ENCODE results near the gene HS6ST1.
A peak's percentile ranks its signal among the peaks of the same experiment; 100 is the strongest.

Gene HS6ST1

GRCh38 chr2:128237081-128237534, 81.6 kb downstream of the HS6ST1 start:
- no peak overlapping the region for H3K4me3 ChIP-seq (replicated peaks; ENCODE audit: low read depth, low read length)
- no peak for DNase-seq (ENCODE audit: extremely low read depth, low read depth)
- TF ChIP-seq CTCF (IDR thresholded peaks at IDR 0.05; ENCODE audit: low read depth, low read length, missing control alignments), result no peak

GRCh38 chr2:128236491-128237035, 82.1 kb downstream of the HS6ST1 start:
- H3K4me3 ChIP-seq (replicated peaks; ENCODE audit: low read depth, low read length), result no peak overlapping the region
- no peak for TF ChIP-seq CTCF (IDR thresholded peaks at IDR 0.05; ENCODE audit: low read depth, low read length, missing control alignments)
- no peak for DNase-seq (ENCODE audit: extremely low read depth, low read depth)

GRCh38 chr2:128235581-128235980, 83.1 kb downstream of the HS6ST1 start:
- H3K4me3 ChIP-seq (replicated peaks; ENCODE audit: low read depth, low read length), result no peak overlapping the region
- DNase-seq (ENCODE audit: extremely low read depth, low read depth), result no peak
- TF ChIP-seq CTCF (IDR thresholded peaks at IDR 0.05; ENCODE audit: low read depth, low read length, missing control alignments), result no peak

- no peak for DNase-seq (ENCODE audit: extremely low read depth, low read depth)
- no peak overlapping the region for H3K4me3 ChIP-seq (replicated peaks; ENCODE audit: low read depth, low read length)
- TF ChIP-seq CTCF (IDR thresholded peaks at IDR 0.05; ENCODE audit: low read depth, low read length, missing control alignments), result no peak
These were observed 84.1 kb downstream of the HS6ST1 start for GRCh38 chr2:128234613-128235012.

- peak overlapping the region; percentile 59 for H3K4me3 ChIP-seq (replicated peaks; ENCODE audit: low read depth, low read length)
- DNase-seq (ENCODE audit: extremely low read depth, low read depth), result no peak
- no peak for TF ChIP-seq CTCF (IDR thresholded peaks at IDR 0.05; ENCODE audit: low read depth, low read length, missing control alignments)
These were observed 84.8 kb downstream of the HS6ST1 start for GRCh38 chr2:128233790-128234395.

- peak; percentile 83 for TF ChIP-seq CTCF (IDR thresholded peaks at IDR 0.05; ENCODE audit: low read depth, low read length, missing control alignments)
- peak overlapping the region; percentile 59 for H3K4me3 ChIP-seq (replicated peaks; ENCODE audit: low read depth, low read length)
- DNase-seq (ENCODE audit: extremely low read depth, low read depth), result peak; percentile 14
These were observed 85.5 kb downstream of the HS6ST1 start for GRCh38 chr2:128232965-128233789.
